ENCODE data around the gene PDE4B.

The PDE4B gene

DNA sequence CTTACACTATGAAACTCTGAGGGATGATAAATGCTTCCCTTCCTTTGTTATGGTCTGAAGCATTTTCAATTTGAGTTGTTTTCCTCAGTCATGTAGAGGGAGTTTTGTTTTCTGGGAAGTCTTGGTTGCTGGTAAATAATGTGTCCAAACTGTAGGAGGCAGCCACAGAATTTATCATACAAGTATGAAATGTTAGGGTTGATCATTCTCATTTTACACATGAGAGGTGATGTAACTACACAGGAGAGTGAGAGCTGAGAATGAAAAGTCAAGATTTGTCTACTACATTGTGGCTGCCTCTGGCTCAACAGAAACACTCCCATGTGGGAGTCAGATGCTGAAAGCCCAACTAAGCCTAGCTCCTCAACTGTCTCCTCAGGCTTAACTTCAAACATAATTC, 558.8 kb downstream of the PDE4B start:
- no peak for DNase-seq

DNA sequence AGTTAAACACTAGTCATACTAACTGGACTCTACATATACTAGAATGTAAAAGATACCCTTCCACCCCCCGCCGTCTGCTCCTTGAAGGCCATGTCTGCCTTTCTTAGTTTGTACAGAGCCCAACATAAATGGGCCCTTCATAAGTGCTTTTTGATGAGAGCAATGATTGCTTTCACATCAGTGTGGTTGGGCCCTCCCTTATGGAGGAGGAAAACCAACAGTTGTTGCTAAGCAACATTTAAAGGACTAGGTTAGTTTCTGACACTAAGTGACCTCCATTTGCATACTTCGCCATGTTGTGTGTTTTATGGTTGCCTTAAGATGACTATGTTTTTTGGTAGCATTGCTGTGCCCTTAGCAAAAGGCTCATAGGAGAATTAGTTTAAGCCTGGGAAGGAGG, 559.2 kb downstream of the PDE4B start:
- no peak for DNase-seq

DNA sequence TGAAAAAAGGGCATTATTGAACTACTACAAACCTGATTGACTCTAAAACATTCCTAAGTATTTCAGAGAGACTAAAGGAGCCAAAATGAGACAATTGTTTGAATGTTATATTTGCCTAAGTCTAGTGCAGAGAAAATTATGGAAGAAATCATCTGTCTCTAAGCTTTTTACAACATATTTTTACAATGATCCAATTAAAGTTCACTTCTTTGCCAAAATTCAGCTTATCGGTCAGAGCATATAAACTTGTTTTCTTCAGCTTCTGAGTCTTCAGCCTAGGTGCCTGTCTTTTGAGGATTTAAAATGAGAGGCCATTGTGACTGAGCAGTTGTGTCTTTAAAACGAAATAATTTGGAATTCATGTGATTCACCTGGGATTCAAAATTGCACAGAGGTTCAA, 560.1 kb downstream of the PDE4B start:
- DNase-seq: no peak

DNA sequence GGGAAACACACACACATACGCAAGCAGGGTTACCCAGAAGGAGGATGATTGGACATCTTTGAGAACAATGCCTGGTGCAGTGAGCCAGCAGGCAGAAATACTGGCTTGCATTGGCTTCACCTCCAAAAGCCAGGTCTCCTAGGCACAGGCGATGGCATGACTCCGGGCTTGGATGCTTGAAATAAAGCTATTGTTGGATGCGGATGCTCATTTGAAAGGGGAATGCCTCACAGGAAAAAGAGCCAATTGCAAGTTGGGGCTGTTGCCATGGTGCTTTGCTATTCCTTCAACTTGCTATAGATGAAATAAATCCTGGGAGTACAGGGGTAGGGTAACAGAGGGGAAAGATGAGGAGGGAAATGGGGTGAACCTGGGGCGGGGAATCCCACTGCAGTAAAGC, 560.6 kb downstream of the PDE4B start:
- DNase-seq: no peak

DNA sequence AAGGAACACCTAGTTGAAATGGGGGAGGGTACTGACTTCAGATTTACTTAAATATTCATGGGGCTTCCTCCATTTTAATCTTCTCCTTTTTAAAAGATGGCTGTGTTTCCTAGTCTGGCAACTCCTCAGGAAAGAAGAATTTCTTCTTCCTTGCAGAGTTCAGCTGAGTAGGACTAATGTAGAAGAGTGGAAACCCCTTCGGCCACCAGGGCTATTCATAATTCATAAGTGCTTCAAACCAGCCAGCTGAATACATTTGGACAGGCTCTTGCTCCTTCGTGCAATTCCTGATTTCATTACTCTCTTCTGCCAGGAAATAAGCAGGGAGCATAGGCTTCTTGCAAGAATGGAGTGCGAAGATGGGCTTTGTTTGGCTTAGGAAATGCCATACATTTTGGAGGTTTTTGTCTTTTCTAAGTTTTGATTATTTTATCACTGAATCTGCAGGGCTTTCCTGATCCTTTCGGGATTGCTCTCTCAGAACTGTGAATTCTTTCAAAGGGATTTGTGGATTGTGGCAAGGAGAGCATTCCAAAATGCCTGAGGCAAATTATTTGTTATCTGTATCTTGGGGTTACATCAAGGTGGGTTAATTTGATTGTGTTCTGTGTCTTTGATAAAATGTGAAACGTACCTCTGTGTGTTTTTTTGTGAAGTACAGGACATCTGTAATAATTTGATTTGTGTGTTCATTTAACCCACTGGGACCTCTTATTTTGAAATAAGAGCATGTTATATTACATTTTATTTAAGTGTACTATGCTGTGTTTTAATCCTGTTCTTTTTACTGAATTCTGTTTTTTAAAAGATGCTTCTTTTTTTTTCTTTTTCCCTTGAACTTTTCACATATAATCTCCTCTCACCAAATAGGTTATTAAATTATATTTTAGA, 561.9 kb downstream of the PDE4B start:
- DNase-seq: no peak

DNA sequence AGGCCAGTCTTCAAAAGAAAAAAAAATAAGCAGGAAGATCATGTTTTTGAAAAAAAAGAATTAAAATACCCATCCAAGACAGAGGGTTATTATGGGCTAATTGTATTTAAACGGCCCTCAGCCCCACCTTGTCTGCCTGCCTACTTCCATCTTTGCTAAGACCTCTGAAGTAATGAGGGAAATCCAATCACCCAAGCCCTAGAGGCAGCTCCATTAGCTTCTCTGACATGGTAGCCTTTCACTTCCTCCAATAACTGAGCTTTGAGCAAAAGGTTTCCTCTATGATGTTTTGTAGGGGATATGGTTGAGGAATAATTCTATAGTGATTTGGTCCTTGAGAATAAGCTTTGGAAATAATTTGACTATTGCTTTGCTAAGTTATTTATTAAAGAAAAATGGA, 563.1 kb downstream of the PDE4B start:
- no peak for DNase-seq

DNA sequence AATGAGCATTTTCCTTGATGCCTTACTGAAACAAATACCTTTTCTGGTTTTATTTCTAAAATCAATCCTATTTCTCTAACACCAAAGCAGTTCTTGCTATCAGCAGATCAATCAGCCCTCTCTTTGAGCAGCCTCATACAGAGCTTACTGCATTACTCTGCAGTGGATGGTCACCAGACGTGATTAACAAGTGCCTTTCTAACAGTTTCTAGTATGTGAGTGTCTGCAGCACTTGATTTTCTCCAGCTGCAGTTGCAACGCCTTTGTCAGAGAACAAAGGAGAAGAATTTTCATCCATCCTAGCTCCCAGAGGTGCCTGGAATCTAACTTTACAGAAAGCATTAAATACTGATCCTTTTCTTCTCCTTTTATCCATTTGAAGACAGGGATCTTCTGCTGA, 563.9 kb downstream of the PDE4B start:
- no peak for DNase-seq

DNA sequence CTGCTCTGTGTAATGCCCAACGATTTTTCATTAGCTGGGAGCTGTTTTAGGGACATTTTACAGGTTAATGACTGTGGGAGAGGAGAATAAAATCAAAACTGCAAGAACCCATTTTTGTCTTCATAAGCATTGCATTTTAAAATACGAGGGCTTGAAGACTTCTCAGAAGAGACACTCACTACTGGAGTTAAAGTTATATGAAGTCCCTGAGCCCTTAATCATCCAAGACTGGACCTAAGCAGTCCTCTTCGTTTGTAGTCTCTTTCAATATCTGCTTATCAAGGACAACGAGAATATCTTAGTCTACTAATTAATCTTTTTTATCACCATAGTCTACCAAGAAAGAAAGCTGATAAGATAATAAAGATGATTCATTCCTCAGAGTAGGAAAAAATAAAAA, 564.3 kb downstream of the PDE4B start:
- DNase-seq: no peak

DNA sequence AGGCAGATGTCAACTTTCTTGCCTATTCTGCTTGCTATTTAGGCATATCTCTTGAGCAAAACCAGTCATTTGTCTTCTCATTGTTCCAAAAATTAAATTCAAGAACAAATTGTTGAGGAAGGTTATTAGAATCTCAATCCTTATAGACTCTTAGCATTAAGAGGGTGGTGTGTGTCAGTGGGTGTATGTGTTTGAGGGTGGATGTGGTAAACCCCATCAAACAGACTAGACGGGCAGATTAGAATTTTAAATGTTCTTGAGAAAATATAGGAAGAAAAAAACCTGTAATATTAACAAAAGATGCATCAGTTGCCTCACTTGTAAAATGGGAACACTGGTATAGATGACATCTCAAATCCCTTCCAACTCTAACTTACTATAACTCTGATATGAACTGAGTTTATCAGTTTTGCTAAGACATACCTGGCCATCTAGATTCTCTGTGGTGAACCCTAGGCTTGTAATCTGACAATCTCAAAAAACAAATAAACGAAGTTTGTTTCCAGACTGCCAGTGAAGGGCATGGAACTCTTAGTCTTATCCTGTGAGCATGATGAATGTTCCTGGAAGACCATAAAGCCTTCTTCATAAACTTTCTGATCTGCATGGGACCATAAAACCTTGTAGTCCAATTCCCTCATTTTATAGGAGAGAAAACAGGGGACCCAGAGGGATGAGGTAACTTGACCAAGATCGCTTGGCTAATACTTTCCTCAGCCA, 564.9 kb downstream of the PDE4B start:
- DNase-seq: no peak

DNA sequence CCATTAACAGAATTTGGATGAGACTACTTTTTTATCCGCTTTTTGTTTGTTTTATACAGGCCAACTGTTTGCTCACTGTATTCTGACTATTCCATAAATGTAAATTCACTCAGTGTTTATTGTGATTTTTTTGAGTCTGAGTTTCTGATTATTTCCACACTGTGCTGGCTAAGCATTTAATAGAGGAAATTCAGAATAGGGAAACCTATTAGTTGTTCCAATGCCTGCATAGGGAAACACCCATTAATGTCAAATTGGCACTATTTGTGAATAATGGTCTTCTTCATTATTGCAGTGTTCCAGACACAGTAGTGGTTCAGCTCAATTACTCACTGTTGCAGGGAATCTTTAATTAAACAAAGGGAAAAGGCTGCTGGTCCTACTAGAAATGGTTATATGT, 566.6 kb downstream of the PDE4B start:
- no peak for DNase-seq

DNA sequence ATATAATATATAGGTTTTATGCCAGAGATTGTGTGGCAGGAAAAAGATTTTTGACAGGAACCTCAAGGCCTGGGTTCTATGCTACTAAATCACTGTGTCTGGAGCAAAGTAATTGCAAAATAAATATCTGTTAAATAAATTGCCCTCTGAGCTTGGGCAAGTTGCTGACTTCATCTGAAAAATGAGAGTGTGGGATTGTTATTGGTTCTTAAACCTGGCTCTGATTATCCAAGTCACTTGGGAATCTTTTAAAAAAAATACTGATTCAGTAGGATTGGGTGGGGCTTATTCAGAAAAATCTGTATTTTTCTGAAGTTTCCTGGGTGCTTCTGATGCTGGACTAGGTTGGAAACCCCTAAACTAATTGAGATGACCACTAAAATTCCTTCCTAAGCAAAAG, 567.1 kb downstream of the PDE4B start:
- no peak for DNase-seq

DNA sequence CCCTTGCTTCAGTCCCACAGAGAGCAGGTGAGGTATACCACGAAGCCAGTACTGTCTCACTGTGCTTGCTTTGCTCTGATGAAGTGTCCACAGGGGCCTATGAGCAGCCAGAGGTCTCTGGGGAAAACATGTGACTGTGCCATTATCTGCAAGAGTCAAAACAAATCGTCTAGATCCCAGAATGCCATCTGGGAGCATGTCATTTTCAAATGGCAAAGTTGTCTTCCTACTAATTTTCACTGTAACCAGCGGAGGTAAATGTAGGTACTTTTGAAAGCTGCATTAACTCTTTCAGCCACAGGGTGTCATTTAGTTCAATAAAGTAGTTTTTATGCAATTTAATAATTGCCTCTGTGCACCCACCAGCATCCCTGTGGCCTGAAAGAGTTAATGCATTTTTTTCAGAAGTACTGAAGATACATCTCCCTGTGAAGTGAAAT, 567.6 kb downstream of the PDE4B start:
- no peak for DNase-seq

DNA sequence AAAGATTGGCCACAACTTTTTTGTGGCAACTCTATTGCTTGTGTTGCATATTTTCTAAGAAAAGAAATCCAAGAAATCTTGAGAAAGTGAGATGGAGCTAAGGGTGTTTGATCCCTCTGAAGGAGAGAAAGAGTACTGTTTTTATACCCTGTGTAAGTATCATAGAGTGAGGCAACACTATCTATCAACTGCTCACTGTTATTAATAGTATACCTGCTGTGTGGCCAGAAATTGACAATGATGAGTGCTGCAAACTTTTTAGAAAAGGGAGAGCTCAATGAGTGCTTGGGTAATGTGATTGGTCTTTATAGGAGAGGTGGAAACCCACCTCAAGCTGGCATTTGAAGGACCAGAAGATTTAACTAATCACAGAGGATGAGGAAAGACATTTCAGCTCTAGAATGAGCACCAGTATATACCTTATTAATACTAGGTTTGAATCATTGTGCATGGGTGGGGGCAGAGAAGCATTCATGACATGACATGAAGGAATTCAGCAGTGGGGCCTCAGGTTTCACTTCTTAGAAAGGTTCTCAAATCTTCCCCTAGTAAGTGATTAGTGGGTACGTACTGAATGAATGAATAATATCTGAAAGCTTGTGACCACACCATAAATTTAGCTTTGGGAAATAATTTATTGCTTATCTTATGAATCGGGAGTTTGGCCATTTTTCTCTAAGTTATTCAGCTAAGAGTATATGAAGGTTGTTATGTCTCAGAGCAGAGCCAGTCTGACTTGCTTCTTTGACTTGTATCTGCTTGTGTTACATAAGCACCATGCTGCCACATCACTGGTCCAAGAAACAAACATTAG, 572.1 kb downstream of the PDE4B start:
- DNase-seq: no peak

DNA sequence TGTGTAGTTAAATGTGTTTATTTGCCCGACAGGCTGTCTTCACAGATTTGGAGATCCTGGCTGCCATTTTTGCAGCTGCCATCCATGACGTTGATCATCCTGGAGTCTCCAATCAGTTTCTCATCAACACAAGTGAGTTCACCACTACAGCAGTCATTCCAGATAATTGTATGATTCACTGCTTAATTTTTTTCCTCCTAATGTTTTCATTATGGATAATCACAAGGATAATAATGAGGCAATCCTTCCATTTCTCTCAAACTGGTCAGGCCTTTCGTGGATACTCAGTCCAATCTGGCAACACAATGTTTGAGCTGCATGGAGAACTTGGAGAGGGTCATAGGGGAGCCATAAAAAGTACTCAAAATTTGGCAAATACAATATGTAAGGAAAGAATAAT, 572.9 kb downstream of the PDE4B start:
- no peak for DNase-seq

DNA sequence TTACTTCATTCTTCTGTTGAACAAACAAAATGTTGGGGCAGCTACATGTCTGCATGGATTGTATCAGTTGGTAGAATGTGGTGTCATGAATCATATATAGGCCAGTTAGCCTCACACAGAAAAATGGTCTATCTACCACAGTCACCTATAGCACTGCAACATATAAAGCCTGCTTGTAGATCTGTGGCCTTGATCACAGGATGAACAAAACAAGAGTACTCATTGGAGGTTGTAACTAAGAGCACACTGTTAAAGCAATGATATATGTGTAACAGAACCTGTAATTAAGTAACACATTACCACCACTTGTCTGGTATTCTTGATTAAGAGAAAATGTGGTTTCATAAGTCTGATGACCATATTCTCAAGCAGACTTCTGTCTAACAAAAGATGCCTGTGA, 573.9 kb downstream of the PDE4B start:
- no peak for DNase-seq

DNA sequence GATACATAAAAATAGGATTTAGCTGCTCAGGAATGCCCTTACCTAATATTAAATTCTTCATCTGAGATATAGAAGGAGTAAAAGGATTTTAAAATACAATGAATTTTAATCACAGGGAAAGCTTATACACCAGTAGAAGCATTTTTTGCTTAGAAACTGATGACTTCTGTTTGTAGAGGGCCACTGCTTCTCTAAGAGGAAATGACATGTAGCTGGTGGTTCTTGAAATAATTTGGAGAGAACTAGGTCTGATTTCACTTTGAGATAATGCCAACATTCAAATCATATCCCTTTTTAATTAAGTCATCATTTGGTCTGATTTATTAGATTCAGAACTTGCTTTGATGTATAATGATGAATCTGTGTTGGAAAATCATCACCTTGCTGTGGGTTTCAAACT, 574.7 kb downstream of the PDE4B start:
- DNase-seq: no peak

DNA sequence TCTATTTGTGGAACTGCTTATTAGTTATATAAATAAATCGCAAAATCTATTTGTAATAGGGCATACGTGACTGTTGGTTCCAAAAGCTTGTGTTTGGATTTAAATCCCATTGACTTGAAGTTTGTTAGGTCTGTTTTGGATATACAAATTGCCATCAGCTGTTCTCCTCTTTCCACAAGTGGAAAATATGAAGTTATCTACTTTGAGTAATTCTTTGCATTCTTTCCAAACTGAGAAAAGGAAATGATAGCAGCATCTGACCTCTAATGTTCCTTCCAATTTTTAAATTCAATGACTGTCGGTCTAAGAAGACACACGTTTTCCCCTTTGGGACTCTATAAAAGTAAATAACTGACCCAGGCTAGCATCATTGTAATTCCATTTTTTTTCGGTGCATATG, 575.6 kb downstream of the PDE4B start:
- DNase-seq: no peak

DNA sequence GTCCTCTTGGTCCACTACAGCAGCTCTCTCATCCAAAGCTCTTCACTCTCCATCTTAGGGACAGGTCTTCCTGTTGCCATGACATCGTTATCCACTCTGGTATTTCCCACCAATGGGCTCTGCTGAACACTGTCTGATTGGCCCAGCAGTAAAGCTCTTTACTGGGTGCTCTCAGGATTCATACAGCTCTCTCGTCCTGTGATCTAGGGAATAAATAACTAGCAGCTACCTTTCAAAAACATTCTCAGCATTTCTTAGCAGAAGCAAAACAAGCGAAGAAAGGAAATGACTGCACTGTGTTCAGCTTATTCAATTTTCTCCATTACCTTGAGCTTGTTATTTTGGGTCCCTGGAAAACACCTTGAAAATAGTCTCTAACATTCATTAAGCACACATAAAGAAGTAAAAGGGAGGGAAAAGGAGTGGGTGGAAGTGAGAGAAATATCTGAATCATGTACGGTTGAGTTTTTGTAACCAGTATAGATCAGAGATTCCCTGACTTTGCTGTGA, 577.8 kb downstream of the PDE4B start:
- DNase-seq: peak in 1 of 2 experiments; percentile 36

DNA sequence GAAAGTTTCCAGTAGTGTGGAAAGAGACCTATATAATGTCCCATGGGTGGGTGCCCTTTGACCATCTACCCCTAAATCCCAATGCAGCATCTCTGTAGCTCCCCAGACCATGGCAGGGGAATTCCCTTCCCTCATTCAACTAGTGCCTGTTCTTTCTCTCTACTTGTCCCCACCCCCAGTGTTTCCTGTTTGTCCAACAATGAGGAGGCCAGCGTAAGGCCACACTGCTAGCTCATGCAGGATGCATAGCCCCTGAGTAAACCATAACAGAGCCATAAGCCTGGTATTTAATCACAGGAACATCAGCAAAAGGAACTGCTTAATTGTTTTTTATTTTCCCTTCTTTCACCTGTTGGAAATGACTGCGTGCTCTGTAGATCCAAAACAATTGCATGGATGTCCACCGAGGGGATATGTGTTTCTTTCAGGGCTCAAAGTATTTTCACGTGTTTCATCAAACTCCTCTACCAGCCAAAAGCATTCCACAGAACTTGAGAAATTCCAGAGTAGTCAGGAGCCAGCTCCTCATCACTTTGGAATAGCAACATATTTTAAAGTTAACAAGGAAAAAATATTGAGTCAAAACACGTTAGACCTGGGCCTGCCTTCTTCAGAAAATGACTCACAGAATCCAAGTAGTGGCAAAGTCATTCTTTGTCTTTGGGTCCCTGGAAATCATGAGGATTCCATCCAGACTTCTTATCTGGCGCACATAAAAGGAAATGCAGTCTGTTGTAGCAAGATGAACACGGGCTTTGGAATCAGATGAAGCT, 578.7 kb downstream of the PDE4B start:
- DNase-seq: peak in 1 of 2 experiments; percentile 46

DNA sequence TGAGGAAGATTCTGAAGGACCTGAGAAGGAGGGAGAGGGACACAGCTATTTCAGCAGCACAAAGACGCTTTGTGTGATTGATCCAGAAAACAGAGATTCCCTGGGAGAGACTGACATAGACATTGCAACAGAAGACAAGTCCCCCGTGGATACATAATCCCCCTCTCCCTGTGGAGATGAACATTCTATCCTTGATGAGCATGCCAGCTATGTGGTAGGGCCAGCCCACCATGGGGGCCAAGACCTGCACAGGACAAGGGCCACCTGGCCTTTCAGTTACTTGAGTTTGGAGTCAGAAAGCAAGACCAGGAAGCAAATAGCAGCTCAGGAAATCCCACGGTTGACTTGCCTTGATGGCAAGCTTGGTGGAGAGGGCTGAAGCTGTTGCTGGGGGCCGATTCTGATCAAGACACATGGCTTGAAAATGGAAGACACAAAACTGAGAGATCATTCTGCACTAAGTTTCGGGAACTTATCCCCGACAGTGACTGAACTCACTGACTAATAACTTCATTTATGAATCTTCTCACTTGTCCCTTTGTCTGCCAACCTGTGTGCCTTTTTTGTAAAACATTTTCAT, 579.9 kb downstream of the PDE4B start:
- peak in 1 of 2 experiments; percentile 37 for DNase-seq

DNA sequence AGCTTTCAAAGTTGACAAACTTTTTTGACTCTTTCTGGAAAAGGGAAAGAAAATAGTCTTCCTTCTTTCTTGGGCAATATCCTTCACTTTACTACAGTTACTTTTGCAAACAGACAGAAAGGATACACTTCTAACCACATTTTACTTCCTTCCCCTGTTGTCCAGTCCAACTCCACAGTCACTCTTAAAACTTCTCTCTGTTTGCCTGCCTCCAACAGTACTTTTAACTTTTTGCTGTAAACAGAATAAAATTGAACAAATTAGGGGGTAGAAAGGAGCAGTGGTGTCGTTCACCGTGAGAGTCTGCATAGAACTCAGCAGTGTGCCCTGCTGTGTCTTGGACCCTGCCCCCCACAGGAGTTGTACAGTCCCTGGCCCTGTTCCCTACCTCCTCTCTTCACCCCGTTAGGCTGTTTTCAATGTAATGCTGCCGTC, 580.5 kb downstream of the PDE4B start:
- no peak for DNase-seq

DNA sequence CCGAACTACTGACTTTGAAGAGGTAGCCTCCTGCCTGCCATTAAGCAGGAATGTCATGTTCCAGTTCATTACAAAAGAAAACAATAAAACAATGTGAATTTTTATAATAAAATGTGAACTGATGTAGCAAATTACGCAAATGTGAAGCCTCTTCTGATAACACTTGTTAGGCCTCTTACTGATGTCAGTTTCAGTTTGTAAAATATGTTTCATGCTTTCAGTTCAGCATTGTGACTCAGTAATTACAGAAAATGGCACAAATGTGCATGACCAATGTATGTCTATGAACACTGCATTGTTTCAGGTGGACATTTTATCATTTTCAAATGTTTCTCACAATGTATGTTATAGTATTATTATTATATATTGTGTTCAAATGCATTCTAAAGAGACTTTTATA, 581.5 kb downstream of the PDE4B start:
- DNase-seq: no peak
